Measurements from ENCODE around the gene CDC14A.

Gene CDC14A

GRCh38 chr1:100463791-100464424, 111.6 kb downstream of the CDC14A start:
- Histone ChIP-seq H3K9ac (ENCODE audit: low read depth, low read length) (no peak overlapping the region), H3K9me3 (ENCODE audit: control insufficient read depth, insufficient read depth, low read length) (no peaks in the 10 kb centered on the region), H3K4me1 (ENCODE audit: insufficient read depth, low read length) (peaks cover 28% of the 10 kb centered on the region), H3K36me3 (ENCODE audit: insufficient read depth, low read length) (no peaks in the 10 kb centered on the region)

- no peaks in the 10 kb centered on the region for H3K36me3 ChIP-seq (ENCODE audit: insufficient read depth, low read length)
- H3K9ac ChIP-seq (ENCODE audit: low read depth, low read length): no peak overlapping the region
- H3K9me3 ChIP-seq (ENCODE audit: control insufficient read depth, insufficient read depth, low read length): no peaks in the 10 kb centered on the region
- no peaks in the 10 kb centered on the region for H3K4me1 ChIP-seq (ENCODE audit: insufficient read depth, low read length)
These were observed 117.3 kb downstream of the CDC14A start for GRCh38 chr1:100469578-100469977.

GRCh38 chr1:100474834-100475233, 122.5 kb downstream of the CDC14A start:
- Histone ChIP-seq H3K4me1 (ENCODE audit: insufficient read depth, low read length) (no peaks in the 10 kb centered on the region), H3K9ac (ENCODE audit: low read depth, low read length) (no peak overlapping the region), H3K9me3 (ENCODE audit: control insufficient read depth, insufficient read depth, low read length) (no peaks in the 10 kb centered on the region), H3K36me3 (ENCODE audit: insufficient read depth, low read length) (no peaks in the 10 kb centered on the region)

- no peaks in the 10 kb centered on the region for H3K4me1 ChIP-seq (ENCODE audit: insufficient read depth, low read length)
- no peaks in the 10 kb centered on the region for H3K9me3 ChIP-seq (ENCODE audit: control insufficient read depth, insufficient read depth, low read length)
- H3K9ac ChIP-seq (ENCODE audit: low read depth, low read length): no peak overlapping the region
- no peaks in the 10 kb centered on the region for H3K36me3 ChIP-seq (ENCODE audit: insufficient read depth, low read length)
These were observed 124.5 kb downstream of the CDC14A start for GRCh38 chr1:100476735-100477290.

DNA sequence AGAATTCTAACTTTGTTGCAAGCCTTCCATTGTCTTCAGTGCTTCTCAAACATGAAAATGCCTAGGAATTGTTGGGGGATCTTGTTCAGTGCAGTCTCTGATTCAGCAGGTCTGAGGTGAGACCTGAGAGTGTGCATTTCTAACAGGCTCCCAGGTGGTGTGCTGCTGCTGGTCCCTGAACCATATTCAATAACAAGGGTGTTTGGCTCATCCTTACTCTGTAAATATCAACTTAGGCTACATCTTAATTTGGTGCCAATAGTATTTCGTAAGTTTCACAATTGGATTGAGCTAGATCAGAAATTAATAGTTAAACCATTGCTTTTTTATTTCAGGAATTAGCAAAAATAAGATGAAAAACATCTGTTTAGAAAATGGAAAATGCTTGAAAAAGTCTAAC, 126.5 kb downstream of the CDC14A start:
- Histone ChIP-seq H3K36me3 (ENCODE audit: insufficient read depth, low read length) (no peaks in the 10 kb centered on the region), H3K9me3 (ENCODE audit: control insufficient read depth, insufficient read depth, low read length) (no peaks in the 10 kb centered on the region), H3K9ac (ENCODE audit: low read depth, low read length) (no peak overlapping the region), H3K4me1 (ENCODE audit: insufficient read depth, low read length) (no peaks in the 10 kb centered on the region)

DNA sequence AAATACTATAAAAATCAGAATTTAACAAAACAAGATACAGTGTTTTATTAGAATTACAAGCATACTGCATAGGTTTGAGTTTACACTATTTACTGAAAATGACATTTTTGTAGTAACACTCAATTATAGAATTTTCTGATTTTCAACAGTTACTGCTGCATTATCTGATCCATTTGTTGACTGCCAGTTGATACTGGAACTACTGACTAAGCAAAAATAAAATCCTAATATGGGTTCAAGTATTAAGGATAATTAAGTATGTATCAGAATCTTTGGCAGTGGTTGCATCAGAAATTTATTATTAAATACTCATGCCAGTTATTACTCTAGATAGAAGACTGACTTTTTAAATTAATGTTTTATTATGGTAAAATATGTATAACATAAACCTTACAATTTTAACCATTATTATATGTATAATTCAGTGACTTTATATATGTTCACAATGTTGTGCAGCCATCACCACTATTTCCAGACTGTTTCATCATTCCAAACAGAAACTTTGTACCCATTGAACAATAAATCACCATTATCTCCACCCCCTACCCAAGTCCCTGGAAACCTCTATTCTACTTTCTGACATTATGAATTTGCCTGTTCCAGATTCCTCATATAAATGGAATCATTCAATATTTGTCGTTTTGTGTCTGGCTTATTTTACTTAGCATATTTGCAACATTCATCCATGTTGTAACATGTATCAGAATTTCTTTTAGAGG, 127.5 kb downstream of the CDC14A start:
- no peaks in the 10 kb centered on the region for H3K4me1 ChIP-seq (ENCODE audit: insufficient read depth, low read length)
- no peaks in the 10 kb centered on the region for H3K9me3 ChIP-seq (ENCODE audit: control insufficient read depth, insufficient read depth, low read length)
- no peak overlapping the region for H3K9ac ChIP-seq (ENCODE audit: low read depth, low read length)
- no peaks in the 10 kb centered on the region for H3K36me3 ChIP-seq (ENCODE audit: insufficient read depth, low read length)

DNA sequence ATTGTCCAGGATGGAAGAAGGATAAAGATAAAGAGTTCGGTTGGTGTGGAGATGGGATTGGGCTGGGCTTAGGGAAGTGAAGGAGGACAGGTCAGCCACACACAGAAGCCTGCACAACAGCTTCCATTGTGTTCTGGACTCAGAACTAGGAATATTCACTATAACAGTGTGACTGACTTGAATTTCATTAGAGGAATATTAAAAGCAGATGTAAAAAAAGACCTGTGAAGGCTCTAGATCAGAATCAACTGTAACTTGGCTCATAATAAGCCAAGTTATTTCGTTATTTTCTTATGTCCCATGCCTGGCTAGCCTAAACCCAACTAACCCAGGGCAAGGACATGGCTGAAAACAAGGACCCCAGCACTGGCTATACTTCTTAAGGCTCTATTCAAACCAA, 129.0 kb downstream of the CDC14A start:
- Histone ChIP-seq H3K9me3 (ENCODE audit: control insufficient read depth, insufficient read depth, low read length) (no peaks in the 10 kb centered on the region), H3K36me3 (ENCODE audit: insufficient read depth, low read length) (no peaks in the 10 kb centered on the region)

DNA sequence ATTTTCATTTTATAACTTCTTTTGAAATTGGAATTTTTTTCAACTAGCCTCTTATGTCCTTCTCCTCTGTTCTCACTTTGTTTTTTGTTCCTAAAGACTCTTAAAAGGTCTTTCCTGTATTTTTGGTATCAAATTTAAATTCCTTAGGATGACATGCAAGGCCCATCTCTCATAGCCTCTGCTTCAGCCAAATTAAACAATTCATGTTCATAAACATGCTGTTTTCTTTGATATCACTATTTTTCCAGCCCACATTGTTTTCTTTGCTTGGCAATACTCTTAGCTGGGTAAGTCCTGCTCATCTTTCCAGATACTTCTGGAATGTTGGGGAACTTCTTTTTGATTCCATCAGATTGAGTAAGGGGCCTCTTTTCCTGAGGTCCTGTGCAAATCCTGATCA, 129.9 kb downstream of the CDC14A start:
- Histone ChIP-seq H3K9me3 (ENCODE audit: control insufficient read depth, insufficient read depth, low read length) (no peaks in the 10 kb centered on the region), H3K4me1 (ENCODE audit: insufficient read depth, low read length) (no peaks in the 10 kb centered on the region), H3K9ac (ENCODE audit: low read depth, low read length) (no peak overlapping the region), H3K36me3 (ENCODE audit: insufficient read depth, low read length) (no peaks in the 10 kb centered on the region)

More for the DNA sequence above, 129.0 kb downstream of the CDC14A start:
- H3K9ac ChIP-seq (ENCODE audit: low read depth, low read length): no peak overlapping the region
- H3K4me1 ChIP-seq (ENCODE audit: insufficient read depth, low read length): no peaks in the 10 kb centered on the region

GRCh38 chr1:100482748-100483147, 130.4 kb downstream of the CDC14A start:
- Histone ChIP-seq H3K36me3 (ENCODE audit: insufficient read depth, low read length) (no peaks in the 10 kb centered on the region), H3K9ac (ENCODE audit: low read depth, low read length) (no peak overlapping the region), H3K4me1 (ENCODE audit: insufficient read depth, low read length) (no peaks in the 10 kb centered on the region), H3K9me3 (ENCODE audit: control insufficient read depth, insufficient read depth, low read length) (no peaks in the 10 kb centered on the region)

DNA sequence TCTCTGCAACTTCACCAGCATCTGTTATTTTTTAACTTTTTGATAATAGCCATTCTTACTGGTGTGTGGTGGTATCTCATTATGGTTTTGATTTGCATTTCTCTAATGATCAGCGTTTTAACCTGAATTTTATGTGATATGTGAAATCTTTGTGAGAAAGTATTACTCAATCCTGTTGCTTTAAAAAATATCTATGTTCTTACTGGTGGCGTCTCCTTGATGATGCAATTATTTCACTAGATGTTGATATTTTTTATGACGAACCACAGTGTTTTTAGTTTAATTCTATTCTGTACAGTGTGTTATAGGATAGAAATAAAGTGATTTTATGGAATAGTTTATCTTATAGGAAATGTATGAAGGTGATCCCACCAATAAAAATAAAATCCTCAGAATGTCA, 130.9 kb downstream of the CDC14A start:
- Histone ChIP-seq H3K36me3 (ENCODE audit: insufficient read depth, low read length) (no peaks in the 10 kb centered on the region), H3K9ac (ENCODE audit: low read depth, low read length) (no peak overlapping the region), H3K9me3 (ENCODE audit: control insufficient read depth, insufficient read depth, low read length) (no peaks in the 10 kb centered on the region), H3K4me1 (ENCODE audit: insufficient read depth, low read length) (no peaks in the 10 kb centered on the region)

DNA sequence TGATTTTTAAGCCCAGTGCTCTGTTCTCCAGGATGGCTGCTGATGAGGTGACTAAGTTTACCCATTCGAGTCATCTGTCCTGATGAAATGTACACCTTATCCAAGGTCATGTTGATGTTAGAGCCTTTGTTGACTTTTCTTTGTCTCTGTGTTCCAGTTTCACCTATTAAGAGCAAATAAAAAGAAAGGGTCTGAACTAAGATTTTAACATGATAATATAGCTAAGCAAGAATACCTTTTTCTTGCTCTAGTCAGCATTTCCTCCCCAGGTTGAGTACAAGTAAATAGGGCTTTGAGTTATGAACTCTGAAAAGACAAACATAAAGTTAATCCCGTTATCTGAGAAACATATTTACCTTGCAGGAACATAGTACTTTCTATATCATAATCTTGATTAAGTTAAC, 133.6 kb downstream of the CDC14A start:
- Histone ChIP-seq H3K9me3 (ENCODE audit: control insufficient read depth, insufficient read depth, low read length) (no peaks in the 10 kb centered on the region), H3K36me3 (ENCODE audit: insufficient read depth, low read length) (no peaks in the 10 kb centered on the region), H3K9ac (ENCODE audit: low read depth, low read length) (no peak overlapping the region), H3K4me1 (ENCODE audit: insufficient read depth, low read length) (no peaks in the 10 kb centered on the region)

GRCh38 chr1:100494393-100495084, 142.2 kb downstream of the CDC14A start:
- Histone ChIP-seq H3K9me3 (ENCODE audit: control insufficient read depth, insufficient read depth, low read length) (no peaks in the 10 kb centered on the region), H3K9ac (ENCODE audit: low read depth, low read length) (no peak overlapping the region), H3K4me1 (ENCODE audit: insufficient read depth, low read length) (no peaks in the 10 kb centered on the region), H3K36me3 (ENCODE audit: insufficient read depth, low read length) (peaks cover 7% of the 10 kb centered on the region)

- Histone ChIP-seq H3K36me3 (ENCODE audit: insufficient read depth, low read length) (peaks cover 7% of the 10 kb centered on the region), H3K9me3 (ENCODE audit: control insufficient read depth, insufficient read depth, low read length) (no peaks in the 10 kb centered on the region), H3K9ac (ENCODE audit: low read depth, low read length) (no peak overlapping the region), H3K4me1 (ENCODE audit: insufficient read depth, low read length) (no peaks in the 10 kb centered on the region)
These were observed 144.6 kb downstream of the CDC14A start for GRCh38 chr1:100496896-100497295.

DNA sequence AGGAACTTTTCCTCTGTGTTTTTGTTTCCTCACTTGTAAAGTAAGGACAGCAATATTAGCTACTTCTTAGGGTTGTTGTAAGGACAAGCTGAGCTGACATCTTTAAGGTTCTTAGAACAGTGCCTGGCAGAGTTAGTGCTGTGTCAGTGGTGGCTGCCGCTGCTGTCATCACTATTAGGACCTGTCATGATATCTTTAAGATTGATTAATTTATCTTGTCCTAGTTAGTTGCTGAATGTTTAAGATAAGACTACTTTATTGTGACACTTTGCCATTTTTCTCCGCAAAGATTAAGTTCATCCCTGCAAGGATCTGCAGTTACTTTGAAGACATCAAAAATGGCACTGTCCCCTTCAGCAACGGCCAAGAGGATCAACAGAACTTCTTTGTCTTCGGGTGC, 145.5 kb downstream of the CDC14A start:
- Histone ChIP-seq H3K9me3 (ENCODE audit: control insufficient read depth, insufficient read depth, low read length) (no peaks in the 10 kb centered on the region), H3K4me1 (ENCODE audit: insufficient read depth, low read length) (no peaks in the 10 kb centered on the region), H3K36me3 (ENCODE audit: insufficient read depth, low read length) (peaks cover 7% of the 10 kb centered on the region), H3K9ac (ENCODE audit: low read depth, low read length) (no peak overlapping the region)

Measured in ES-I3 (cell line).